CD4-positive, alpha-beta T cell treated with Interleukin-4 for 1 hour (primary cell): ENCODE data around the gene BCKDHB.

Source experiments
- DNase-seq, 2 donors: peaks; one replicate each; pipeline ENCODE4 v3.0.0-alpha.2; 2020 to 2022

The BCKDHB gene

DNA sequence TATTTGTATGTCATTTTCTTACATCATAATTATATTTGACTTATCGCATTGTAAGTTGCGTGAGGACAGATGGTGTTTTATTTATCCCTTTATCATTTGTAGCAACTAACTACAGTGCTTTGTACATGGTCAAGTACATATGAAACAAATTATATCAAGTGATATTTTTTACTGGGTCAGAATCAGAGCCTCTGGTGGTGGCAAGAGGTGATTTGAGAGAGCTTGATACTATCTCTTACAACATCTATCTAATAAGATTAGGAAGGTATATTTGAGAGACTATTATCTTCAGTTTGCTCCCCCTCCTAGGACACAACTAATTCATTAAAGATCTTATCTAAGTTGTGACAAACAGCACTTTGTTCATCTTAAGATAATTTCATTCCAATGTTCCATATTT, 47.7 kb downstream of the BCKDHB start:
- DNase-seq = no peak

DNA sequence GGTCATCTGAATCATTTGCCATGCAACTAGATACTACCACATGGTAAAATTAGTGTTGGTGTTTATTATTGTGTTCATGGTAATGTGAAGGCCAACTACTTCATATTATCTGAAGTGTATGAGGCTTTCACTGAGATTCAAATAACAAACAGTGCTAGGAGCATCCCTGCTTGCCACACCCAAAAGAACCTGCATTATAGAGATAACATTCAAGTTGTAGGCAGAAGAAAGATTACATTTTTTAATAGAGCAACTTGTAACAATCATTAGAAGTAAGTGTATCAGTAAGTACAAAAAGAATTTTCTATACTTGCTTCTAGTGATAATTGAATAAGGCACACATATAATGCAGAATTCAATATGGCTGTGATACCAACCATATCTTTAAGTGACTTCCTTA, 49.8 kb downstream of the BCKDHB start:
- no peak for DNase-seq

DNA sequence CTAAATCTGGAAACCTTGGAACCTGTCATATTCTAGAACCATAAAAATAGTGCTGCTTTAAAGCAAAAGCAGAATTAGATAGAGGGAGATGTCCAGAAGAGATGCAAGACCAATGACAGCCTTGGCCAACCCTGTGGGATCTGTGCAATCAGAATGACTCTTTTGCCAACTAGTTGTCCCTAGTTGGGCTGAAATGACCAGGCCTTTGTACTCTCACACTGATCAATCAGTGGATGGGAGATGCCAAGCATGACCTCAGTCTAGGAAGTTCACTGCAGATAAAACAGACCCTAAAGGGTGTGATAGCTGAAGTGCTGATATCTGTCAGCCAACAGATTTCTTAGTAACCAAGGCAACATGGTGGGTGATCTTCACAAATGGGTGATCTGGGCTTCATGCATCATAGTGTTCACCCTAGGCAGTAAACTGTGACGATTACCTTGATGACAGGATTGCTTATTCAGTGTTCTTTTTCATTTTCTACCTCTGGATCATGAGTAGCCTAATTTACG, 52.1 kb downstream of the BCKDHB start:
- no peak for DNase-seq

DNA sequence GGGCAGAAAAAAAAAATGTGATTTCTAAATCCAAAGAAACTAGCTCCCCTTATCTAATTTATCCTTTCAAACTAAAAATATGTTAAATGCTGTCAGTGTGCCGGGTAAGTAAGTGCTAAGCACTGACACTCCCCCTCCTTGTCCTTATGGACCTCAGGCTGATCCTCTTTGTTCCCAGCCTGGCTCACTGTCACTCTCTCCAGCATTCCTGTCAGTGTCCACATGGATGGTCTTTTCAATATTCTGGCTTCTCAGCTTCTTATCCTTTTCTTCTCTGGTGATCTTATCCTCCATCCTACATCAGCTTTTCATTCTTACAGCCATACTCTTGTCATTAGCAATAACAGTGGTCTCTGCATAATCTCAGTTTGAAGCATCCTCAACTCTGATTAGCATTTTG, 55.0 kb downstream of the BCKDHB start:
- DNase-seq = no peak

DNA sequence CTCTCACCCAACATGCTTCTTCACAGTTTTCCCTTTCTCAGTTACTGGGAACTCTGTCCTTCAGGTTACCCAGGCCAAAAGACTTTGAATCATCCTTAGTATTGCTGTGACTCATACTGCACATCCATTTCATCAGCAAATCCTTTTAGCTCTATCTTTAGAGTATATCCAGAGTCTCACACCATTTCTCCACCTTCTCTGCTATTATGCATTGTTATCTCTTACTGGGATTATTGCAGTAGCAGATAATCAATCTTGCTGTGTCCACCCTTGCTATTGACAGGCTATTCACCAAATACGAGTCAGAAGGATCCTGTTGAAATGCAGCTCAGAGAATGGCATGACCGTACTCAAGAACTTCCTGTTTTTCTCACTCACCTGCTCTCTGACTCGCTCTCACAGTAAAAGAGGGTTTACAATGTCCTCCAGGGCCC, 57.3 kb downstream of the BCKDHB start:
- DNase-seq = peak in 1 of 2 donors; percentile 10

DNA sequence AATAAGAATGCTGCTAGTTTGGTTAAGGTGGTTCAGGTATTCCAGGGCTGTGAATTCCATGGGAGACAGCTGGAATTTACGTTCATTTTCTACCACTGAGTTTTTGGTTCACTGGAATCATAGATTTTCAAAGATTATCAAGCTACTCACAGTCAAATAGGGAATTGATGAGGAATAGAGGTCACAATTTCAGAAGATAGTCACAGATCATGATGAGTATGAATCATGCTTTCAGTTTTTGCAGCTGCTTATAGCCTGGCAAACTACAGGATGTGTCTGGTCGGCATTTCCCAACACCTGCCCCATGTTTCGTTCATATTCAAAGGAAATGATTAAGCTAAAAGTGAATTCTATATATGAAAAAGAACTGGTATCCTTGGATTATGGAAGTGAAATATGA, 58.7 kb downstream of the BCKDHB start:
- no peak for DNase-seq

DNA sequence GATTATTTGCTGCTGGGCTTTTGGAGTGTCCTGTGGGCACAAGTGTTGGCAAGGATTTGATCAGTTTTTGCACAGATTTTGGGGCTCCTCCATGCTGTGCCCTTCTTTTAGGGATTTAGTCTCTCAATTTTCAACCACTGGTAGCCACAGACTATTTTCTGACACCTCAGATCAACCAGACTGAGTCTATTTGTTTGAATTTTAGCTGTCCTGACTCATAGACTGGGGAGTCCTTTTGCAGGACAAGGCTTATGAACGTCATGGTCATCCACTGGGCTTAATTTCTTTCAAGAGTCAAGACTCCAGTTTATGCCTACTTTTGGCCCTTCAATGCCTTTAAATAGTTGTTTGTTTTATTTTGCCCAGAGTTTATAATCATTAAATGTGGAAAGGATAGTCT, 59.3 kb downstream of the BCKDHB start:
- DNase-seq = no peak

DNA sequence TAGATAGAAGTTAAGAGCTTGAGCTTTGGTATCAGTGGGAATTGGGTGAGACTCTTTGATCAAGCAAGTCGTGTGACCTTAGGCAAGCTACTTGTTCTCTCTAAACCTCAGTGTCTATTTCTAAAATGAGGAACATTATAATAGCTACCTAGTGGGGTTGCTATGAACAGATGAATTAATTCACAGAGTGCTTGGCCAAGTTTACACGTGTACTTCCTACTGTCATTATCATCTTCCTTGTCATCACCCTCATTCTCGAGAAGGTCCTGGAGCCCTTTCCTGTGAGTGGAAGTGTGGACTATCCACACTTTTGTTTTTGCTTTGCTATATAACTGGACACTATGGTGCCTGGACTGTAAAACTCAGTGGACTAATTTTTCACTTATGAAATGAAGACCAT, 64.0 kb downstream of the BCKDHB start:
- no peak for DNase-seq

DNA sequence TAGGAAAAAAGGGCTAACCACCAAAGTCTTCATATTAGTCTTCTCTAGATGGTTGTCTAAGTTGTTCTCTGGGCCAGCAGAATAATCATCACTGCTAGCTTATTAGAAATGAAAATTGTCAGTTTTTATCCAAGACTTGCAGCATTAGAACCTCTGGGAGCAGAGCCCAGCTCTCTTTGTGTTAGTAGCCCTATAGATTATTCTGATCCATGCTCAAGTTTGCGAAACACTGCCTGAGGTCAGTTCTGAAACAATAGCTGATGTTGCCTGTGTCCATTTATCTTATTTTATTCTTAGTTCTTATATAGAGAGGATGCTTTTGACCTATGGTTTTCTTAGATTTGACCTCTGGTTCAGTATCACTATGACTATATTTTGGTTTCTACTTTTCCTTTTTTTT, 66.9 kb downstream of the BCKDHB start:
- DNase-seq = no peak

DNA sequence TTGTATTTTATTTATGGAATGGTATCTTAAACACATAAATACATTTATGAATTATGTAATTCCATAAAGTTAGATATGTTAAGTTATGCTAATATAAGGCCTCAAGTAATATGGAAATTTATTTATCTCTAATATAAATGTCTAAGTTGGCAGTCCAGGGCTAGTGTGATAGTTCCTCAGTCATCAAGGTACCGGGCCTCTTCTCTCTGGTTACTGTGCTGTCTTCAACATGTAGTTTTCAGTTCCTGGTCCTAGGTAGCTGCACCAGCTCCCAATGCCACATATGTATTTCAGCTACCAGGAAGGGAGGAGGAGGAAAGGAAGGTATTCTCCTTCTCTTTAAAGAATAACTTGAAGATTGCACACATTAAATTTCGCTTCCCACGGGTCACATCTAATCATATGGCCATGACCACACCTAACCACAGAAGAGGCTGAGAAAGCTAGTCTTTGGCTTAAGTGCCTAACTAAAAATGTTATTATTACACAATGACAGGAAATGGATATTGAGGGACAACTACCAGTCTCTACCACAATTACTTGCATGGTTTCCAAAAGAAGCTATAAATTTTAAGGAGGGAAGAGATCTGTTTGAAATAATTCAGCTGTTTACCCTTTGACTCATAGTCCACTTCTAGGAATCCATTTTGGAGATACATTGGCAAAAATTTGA, 68.6 kb downstream of the BCKDHB start:
- DNase-seq = no peak

DNA sequence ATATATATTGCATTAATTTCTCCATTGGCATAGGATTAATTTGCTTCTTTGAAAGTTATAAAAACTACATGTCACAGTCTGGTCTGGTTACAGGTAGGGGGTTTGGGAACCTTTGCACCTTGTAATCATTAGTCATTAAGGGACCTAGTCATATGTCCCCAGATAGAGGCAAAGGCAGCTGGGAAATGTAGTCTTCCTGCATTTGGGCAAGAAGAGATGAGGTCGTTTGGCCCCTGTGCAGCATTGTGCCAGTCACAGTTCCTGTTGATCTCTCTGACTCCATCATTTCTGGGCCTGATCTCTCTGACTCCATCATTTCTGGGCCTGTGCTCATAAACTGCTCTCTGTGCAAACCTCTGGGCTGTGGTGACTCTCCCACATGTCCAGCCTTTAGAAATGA, 73.2 kb downstream of the BCKDHB start:
- no peak for DNase-seq

DNA sequence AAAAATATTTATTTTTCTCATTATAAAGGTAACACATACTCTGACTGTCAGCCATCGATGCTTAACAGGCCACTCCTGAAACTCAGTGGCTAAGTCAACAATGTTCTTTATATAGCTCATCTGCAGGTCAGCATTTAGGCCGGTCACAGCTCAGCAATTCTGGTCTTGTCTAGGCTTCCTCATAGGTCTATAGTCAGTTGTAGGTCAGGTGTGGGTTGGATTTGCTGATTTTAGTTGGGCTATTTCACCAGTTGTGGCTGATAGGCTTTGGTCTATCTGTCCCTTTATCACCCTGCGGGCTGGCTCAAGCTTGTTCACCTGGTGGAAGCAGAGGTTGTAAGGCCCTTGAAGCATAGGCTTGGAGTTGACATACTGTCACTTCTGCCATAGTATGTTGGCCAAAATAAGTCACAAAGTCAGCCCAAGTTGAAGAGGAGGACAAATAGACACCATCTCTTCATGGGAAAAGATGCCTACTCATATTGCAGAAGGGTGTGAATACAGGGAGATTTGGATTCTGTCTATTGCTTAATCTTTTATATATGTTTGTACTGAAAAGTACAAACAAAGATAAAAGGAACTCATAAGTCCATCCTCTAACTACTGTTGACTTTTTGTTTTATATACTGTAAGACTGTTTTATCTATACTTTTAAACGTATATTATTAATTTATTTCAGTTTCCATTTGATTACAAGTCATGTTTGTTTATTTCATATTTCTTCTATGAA, 75.0 kb downstream of the BCKDHB start:
- DNase-seq = no peak

DNA sequence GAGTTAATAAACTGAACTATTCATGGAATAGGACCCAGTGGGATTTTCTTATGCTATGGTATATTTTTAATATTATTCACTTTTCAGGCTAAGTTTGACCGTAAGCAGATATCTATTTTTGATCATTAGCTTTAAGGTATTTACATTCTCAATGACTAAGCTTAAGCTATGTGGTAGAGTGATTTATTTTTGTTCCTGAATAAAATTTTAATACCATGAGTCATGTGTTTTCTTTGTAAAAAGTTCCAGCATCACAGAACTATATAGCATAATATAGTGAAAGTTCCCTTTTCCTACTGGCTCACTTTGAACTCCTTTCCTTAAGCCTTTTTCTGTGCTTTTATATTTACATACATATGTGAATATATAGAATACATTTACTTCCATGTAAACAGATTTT, 75.8 kb downstream of the BCKDHB start:
- no peak for DNase-seq

DNA sequence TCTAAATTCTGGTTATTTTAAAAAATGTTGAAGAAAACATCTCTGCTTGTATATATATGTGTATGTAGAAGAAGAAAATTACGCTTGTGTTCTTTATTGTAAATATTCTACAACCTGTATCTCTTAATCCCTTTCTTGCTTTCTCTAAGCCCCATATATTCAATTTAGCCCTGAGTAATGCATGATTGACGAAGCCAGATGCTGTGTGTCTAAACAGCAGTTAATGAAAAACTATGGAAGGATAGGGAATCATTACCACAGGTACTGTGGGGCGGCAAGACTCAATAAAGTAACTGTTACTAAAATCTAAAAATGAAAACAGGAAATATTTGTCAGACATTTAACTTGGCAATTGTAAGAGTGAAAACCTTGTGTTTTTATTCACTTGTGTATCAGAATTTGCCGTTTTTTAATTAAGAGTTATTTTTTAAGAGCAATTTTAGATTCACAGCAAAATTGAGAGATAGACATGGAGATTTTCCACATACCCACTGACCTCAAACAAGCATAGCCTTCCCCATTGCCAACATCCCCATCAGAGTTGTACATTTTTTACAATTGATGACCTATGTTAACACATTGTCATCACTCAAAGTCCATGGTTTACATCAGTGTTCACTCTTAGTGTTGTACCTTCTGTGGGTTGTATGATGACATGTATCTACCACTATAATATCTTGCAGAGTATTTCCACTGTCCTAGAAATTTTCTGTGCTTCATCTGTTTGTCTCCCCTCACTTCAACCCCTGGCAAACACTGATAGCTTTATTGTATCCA, 76.7 kb downstream of the BCKDHB start:
- no peak for DNase-seq

DNA sequence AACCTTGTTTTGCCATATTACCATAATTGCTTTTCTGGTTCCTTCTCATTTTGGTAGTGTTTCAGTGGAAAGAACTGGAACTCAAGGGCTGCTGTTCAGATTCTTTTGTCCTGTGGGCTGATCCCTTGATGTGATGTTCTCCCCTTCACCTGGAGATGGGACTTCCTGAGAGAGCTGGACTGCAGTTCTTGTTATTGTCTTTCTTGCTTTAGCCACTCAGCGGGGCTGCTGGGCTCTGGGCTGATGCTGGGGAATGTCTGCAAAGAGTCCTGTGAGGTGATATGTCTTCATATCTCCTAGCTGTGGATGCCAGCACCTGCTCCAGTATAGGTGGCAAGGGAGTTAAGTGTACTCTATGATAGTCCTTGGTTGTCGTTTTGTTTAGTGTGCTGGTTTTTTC, 79.0 kb downstream of the BCKDHB start:
- no peak for DNase-seq

DNA sequence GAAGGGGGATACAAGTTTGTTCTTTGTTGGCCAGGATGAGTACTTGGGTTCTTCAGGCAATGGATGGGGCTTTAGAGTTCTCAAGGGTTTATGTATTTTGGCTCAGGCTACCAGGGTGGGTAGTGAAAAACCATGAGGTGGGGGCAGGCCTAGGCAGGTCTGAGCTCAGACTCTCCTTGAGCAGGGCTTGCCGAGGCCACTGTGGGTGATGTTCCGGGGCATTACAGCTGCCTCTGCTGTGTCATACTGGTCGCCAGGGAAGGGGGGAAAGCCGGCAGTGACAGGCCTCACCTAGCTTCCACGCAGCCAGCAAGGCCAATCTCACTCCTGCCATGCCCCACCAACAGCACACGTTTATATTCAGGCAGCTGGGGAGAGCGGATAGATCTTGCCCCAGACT, 79.6 kb downstream of the BCKDHB start:
- no peak for DNase-seq

DNA sequence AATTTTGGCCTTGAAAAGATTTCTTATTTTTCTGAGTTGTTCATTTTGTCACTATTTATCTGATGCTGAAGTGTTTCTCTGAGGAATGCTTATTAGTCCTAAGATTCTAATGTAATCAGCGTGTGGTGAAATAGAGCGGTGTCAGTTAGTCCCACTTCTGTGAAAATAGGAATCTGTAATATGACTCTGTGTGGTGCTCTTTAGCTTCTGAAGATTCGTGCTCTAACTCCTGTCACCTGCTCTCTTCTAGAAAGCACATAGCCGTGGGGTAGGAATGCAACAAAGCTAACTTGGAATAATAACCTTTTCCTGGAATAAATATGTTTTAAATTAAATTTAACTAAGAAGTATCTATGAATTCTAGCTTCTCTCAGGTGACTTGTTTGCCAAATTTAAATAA, 90.4 kb downstream of the BCKDHB start:
- no peak for DNase-seq

DNA sequence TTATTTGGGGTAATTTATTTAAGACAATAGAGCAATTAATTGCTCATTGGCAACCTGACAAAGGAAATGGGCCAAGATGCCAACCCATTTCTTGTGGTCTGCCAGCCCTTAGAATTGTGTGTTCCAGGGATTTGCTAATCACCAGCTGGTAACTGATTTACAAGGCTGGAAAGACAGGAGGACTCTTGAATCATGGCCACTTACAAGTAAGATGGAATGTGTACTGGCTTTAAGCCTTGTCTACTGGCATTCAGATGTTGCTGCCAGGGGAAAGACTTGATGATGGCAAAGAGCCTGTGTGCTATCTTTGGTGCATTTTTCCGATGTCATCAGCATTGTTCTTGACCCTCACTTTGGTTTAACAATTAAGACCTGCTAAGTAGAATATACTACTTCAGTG, 91.0 kb downstream of the BCKDHB start:
- no peak for DNase-seq

DNA sequence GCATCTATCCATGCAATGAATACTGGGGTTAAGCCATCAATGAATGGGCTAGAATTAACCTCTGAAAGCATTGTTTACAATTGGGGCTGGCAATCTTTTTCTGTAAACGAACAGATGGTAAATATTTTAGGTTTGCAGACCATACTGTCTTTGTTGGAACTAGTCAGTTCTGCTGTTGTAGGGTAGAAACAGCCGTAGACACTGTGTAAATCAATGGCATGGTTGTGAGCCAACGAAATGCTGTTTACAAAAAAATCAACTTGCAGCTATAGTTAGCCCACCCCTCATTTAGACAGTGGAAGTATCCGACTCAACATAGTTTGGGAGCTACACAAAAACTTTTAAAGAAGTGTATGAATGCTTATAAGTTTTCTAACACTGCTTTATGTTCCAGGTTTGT, 91.5 kb downstream of the BCKDHB start:
- no peak for DNase-seq

DNA sequence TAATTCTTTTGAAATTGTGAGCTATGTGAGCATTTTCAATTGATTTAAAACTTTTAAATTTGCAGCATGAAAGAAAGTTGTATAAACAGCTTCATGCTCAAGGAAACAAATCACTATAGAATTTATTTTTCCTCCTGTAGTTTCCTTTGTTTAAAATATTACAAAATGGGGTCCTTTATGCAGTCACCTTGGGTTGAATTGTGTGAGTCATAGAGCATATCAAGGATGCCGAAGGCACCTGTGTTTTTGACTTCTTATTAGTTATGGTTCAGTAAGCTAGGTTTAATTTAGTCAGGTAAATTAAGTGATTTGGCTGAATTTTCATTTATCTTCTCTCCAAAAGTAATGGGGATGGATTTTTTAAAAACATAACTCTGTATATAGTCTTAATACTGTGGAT, 96.8 kb downstream of the BCKDHB start:
- no peak for DNase-seq

DNA sequence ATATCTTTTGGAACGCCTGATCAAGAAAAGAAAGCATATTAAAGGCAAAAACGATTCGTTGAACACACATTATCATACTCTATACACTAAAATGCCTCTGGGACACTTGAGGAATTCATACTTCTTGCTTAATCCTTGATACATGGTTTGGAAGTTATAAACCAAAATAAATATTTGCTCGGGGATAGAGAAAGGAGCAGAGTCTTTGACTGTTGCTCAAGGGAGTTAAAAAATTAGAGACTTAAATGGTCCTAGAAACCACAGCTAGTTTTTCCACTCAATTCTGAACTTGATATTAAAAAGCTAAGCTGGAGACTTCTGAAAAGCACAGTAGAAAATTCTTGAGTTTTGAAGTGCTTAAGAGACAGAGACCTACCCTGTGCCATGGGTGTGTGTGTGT, 98.9 kb downstream of the BCKDHB start:
- no peak for DNase-seq

DNA sequence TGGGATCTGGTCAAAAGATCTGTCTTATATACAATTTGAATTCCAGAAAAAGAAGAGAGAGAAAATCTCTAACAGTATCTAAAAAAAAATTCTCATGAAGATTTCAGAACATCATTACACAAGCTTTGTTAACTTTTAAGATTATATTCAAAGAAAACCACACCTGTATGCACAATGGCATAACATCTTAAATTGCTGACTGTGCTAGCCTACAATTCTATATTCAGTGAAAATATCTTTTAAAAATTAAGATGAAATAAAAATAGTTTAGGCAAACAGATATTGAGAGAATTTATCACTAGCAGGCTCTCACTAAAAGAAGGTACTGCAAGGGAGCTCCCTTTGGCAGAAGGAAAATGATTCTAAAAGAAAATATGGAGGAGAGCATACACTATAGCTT, 100.3 kb downstream of the BCKDHB start:
- no peak for DNase-seq

DNA sequence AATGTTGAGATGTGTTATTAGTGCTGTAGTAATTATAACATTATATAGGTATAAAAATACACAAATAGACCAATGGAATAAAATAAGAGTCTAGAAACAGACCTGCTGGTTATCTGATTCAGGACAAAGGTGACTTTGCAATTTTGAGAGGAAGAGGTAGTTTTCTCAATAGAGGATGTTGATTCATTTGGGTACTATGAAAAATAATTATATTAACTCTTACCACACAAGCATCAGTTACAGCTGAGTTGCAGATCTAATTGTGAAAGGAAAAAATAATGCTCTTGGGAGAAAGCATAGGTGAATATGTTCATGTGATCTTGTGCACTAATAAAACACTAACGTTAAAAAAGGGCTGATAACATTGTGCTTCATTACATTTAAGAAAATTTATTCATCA, 103.0 kb downstream of the BCKDHB start:
- no peak for DNase-seq

DNA sequence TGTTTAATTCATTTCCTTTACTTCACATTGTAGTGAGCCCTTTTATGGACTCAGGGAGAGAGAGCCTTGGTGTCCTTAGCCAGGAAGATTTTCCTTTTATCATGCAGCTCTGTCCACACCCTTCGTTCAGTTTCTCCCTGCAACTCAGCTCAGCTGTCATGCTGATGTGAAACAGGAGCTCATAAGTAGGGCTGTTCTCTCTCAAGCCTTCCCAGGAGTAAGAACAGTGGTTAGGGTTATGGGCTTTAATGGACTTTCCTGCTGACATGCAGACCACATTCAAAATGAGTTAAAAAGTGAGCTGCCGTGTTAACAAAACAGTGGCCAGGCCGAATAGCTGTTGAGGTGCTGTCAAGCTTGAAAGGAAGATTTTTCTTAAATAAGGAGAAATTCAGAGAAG, 104.1 kb downstream of the BCKDHB start:
- DNase-seq = no peak
